Body of pancreas (tissue), 4 donors: Measurements from ENCODE around the gene TNXB.

ENCODE experiments used
- CTCF ChIP-seq, 7 experiments: fragments of 450-650 bp in 4 of 7; fragments of 200-600 bp in 3 of 7; sonication (generic) in 3 of 7; IDR thresholded peaks; one replicate each; pipeline ENCODE4 v1.5.1; 2016 to 2019; ENCODE audit warnings: antibody characterized with exemption in 7 of 7
- POLR2A ChIP-seq, 3 donors: fragments of 450-650 bp; IDR thresholded peaks; one replicate each; pipeline ENCODE4 v1.6.1; 2016; ENCODE audit warnings: antibody characterized with exemption in 3 of 3, mild to moderate bottlenecking in 2 of 3

GRCh38 chr6:32120573-32121059 is 11.5 kb upstream of the TNXB start:
- TF ChIP-seq CTCF (IDR thresholded peaks at IDR 0.05) (no peak), POLR2A (IDR thresholded peaks at IDR 0.05) (no peak)
